Measurements from ENCODE around the gene PACC1. TPM values are rescaled to one million over a fixed set of nuclear protein-coding genes. Genes with fewer than 3 reads are reported as not detected.

PACC1 gene
- polyA plus RNA-seq, 1 donor, result 4.6 TPM

- DNase-seq, result no peak
- no peaks in the 10 kb centered on the region for H3K27me3 ChIP-seq (ENCODE audit: control insufficient read depth, insufficient read depth, low read length)
- no peak overlapping the region for H3K27ac ChIP-seq (ENCODE audit: low read length)
- no CpG with 5 or more reads among the region's 4 CpGs for WGBS (ENCODE audit: insufficient coverage, low lambda C conversion rate)
- H3K4me1 ChIP-seq (ENCODE audit: control insufficient read depth, insufficient read depth, low read length), result peaks cover 2% of the 10 kb centered on the region
- no peaks in the 10 kb centered on the region for H3K36me3 ChIP-seq (ENCODE audit: control insufficient read depth, insufficient read depth, low read length)
- no peaks in the 10 kb centered on the region for H3K9me3 ChIP-seq (ENCODE audit: control insufficient read depth, low read depth, low read length)
- H3K4me3 ChIP-seq (ENCODE audit: low read length), result no peak overlapping the region
Measured at GRCh38 chr1:212437179-212437798, 22.6 kb upstream of the PACC1 start.

- WGBS (ENCODE audit: insufficient coverage, low lambda C conversion rate), result 80% methylated on average over 1 of the region's 4 CpGs
- Histone ChIP-seq H3K36me3 (ENCODE audit: control insufficient read depth, insufficient read depth, low read length) (no peaks in the 10 kb centered on the region), H3K4me3 (ENCODE audit: low read length) (no peak overlapping the region), H3K27ac (ENCODE audit: low read length) (no peak overlapping the region), H3K27me3 (ENCODE audit: control insufficient read depth, insufficient read depth, low read length) (no peaks in the 10 kb centered on the region), H3K4me1 (ENCODE audit: control insufficient read depth, insufficient read depth, low read length) (peaks cover 16% of the 10 kb centered on the region), H3K9me3 (ENCODE audit: control insufficient read depth, low read depth, low read length) (no peaks in the 10 kb centered on the region)
- no peak for DNase-seq
Measured at GRCh38 chr1:212434992-212435391, 20.3 kb upstream of the PACC1 start.

- peaks cover 16% of the 10 kb centered on the region for H3K4me1 ChIP-seq (ENCODE audit: control insufficient read depth, insufficient read depth, low read length)
- no peaks in the 10 kb centered on the region for H3K9me3 ChIP-seq (ENCODE audit: control insufficient read depth, low read depth, low read length)
- no peak for DNase-seq
- H3K4me3 ChIP-seq (ENCODE audit: low read length), result peak overlapping the region; percentile 56
- H3K27me3 ChIP-seq (ENCODE audit: control insufficient read depth, insufficient read depth, low read length), result no peaks in the 10 kb centered on the region
- no peak overlapping the region for H3K27ac ChIP-seq (ENCODE audit: low read length)
- H3K36me3 ChIP-seq (ENCODE audit: control insufficient read depth, insufficient read depth, low read length), result no peaks in the 10 kb centered on the region
- no CpG with 5 or more reads among the region's 17 CpGs for WGBS (ENCODE audit: insufficient coverage, low lambda C conversion rate)
Measured at GRCh38 chr1:212433577-212434462, 19.1 kb upstream of the PACC1 start.

GRCh38 chr1:212432661-212433576 is 18.2 kb upstream of the PACC1 start, which contains the start of gene NENF:
Gene NENF (plus strand): TSS chr1:212432920. CDS start chr1:212432944, 24 bp downstream.
- no peaks in the 10 kb centered on the region for H3K27me3 ChIP-seq (ENCODE audit: control insufficient read depth, insufficient read depth, low read length)
- peaks cover 16% of the 10 kb centered on the region for H3K4me1 ChIP-seq (ENCODE audit: control insufficient read depth, insufficient read depth, low read length)
- WGBS (ENCODE audit: insufficient coverage, low lambda C conversion rate), result no CpG with 5 or more reads among the region's 86 CpGs
- peak within 1 kb of the TSS; percentile 56 for H3K4me3 ChIP-seq (ENCODE audit: low read length)
- H3K27ac ChIP-seq (ENCODE audit: low read length), result peak within 1 kb of the TSS; percentile 74
- H3K36me3 ChIP-seq (ENCODE audit: control insufficient read depth, insufficient read depth, low read length), result no peaks in the 10 kb centered on the region
- peak; percentile 77 to 87 for DNase-seq
- H3K9me3 ChIP-seq (ENCODE audit: control insufficient read depth, low read depth, low read length), result no peaks in the 10 kb centered on the region

GRCh38 chr1:212432272-212432660 is 17.6 kb upstream of the PACC1 start:
- H3K4me3 ChIP-seq (ENCODE audit: low read length), result peak overlapping the region; percentile 34
- no peak for DNase-seq
- WGBS (ENCODE audit: insufficient coverage, low lambda C conversion rate), result 33% methylated on average over 1 of the region's 5 CpGs
- H3K27ac ChIP-seq (ENCODE audit: low read length), result peak overlapping the region; percentile 74
- H3K36me3 ChIP-seq (ENCODE audit: control insufficient read depth, insufficient read depth, low read length), result no peaks in the 10 kb centered on the region
- H3K9me3 ChIP-seq (ENCODE audit: control insufficient read depth, low read depth, low read length), result no peaks in the 10 kb centered on the region
- H3K4me1 ChIP-seq (ENCODE audit: control insufficient read depth, insufficient read depth, low read length), result peaks cover 16% of the 10 kb centered on the region
- H3K27me3 ChIP-seq (ENCODE audit: control insufficient read depth, insufficient read depth, low read length), result no peaks in the 10 kb centered on the region

GRCh38 chr1:212431644-212432043 is 17.0 kb upstream of the PACC1 start:
- Histone ChIP-seq H3K27ac (ENCODE audit: low read length) (peak overlapping the region; percentile 74), H3K4me3 (ENCODE audit: low read length) (no peak overlapping the region), H3K36me3 (ENCODE audit: control insufficient read depth, insufficient read depth, low read length) (no peaks in the 10 kb centered on the region), H3K27me3 (ENCODE audit: control insufficient read depth, insufficient read depth, low read length) (no peaks in the 10 kb centered on the region), H3K4me1 (ENCODE audit: control insufficient read depth, insufficient read depth, low read length) (peaks cover 16% of the 10 kb centered on the region), H3K9me3 (ENCODE audit: control insufficient read depth, low read depth, low read length) (no peaks in the 10 kb centered on the region)
- WGBS (ENCODE audit: insufficient coverage, low lambda C conversion rate), result 50% methylated on average over 1 of the region's 9 CpGs
- DNase-seq, result peak in 1 of 2 donors; percentile 54

- H3K9me3 ChIP-seq (ENCODE audit: control insufficient read depth, low read depth, low read length), result no peaks in the 10 kb centered on the region
- DNase-seq, result peak; percentile 87 to 94
- H3K4me3 ChIP-seq (ENCODE audit: low read length), result no peak overlapping the region
- WGBS (ENCODE audit: insufficient coverage, low lambda C conversion rate), result no CpG with 5 or more reads among the region's 3 CpGs
- H3K27me3 ChIP-seq (ENCODE audit: control insufficient read depth, insufficient read depth, low read length), result no peaks in the 10 kb centered on the region
- H3K36me3 ChIP-seq (ENCODE audit: control insufficient read depth, insufficient read depth, low read length), result no peaks in the 10 kb centered on the region
- peak overlapping the region; percentile 74 for H3K27ac ChIP-seq (ENCODE audit: low read length)
- H3K4me1 ChIP-seq (ENCODE audit: control insufficient read depth, insufficient read depth, low read length), result peaks cover 16% of the 10 kb centered on the region
Measured at GRCh38 chr1:212430955-212431394, 16.3 kb upstream of the PACC1 start.

GRCh38 chr1:212430416-212430815 is 15.7 kb upstream of the PACC1 start:
- no CpG with 5 or more reads among the region's 2 CpGs for WGBS (ENCODE audit: insufficient coverage, low lambda C conversion rate)

GRCh38 chr1:212428496-212428895 is 13.8 kb upstream of the PACC1 start:
- H3K4me3 ChIP-seq (ENCODE audit: low read length), result no peak overlapping the region
- no peak overlapping the region for H3K27ac ChIP-seq (ENCODE audit: low read length)
- peaks cover 16% of the 10 kb centered on the region for H3K4me1 ChIP-seq (ENCODE audit: control insufficient read depth, insufficient read depth, low read length)
- H3K36me3 ChIP-seq (ENCODE audit: control insufficient read depth, insufficient read depth, low read length), result no peaks in the 10 kb centered on the region
- no peaks in the 10 kb centered on the region for H3K27me3 ChIP-seq (ENCODE audit: control insufficient read depth, insufficient read depth, low read length)
- DNase-seq, result no peak
- 80% methylated on average over 2 of the region's 5 CpGs for WGBS (ENCODE audit: insufficient coverage, low lambda C conversion rate)
- H3K9me3 ChIP-seq (ENCODE audit: control insufficient read depth, low read depth, low read length), result no peaks in the 10 kb centered on the region

More at GRCh38 chr1:212430416-212430815, 15.7 kb upstream of the PACC1 start:
- Histone ChIP-seq H3K27ac (ENCODE audit: low read length) (peak overlapping the region; percentile 30), H3K36me3 (ENCODE audit: control insufficient read depth, insufficient read depth, low read length) (no peaks in the 10 kb centered on the region), H3K27me3 (ENCODE audit: control insufficient read depth, insufficient read depth, low read length) (no peaks in the 10 kb centered on the region), H3K4me3 (ENCODE audit: low read length) (no peak overlapping the region), H3K4me1 (ENCODE audit: control insufficient read depth, insufficient read depth, low read length) (peaks cover 16% of the 10 kb centered on the region), H3K9me3 (ENCODE audit: control insufficient read depth, low read depth, low read length) (no peaks in the 10 kb centered on the region)
- DNase-seq, result peak in 1 of 2 donors; percentile 17

- Histone ChIP-seq H3K4me3 (ENCODE audit: low read length) (no peak overlapping the region), H3K27ac (ENCODE audit: low read length) (no peak overlapping the region), H3K27me3 (ENCODE audit: control insufficient read depth, insufficient read depth, low read length) (no peaks in the 10 kb centered on the region), H3K4me1 (ENCODE audit: control insufficient read depth, insufficient read depth, low read length) (no peaks in the 10 kb centered on the region), H3K9me3 (ENCODE audit: control insufficient read depth, low read depth, low read length) (no peaks in the 10 kb centered on the region), H3K36me3 (ENCODE audit: control insufficient read depth, insufficient read depth, low read length) (no peaks in the 10 kb centered on the region)
- no CpG with 5 or more reads among the region's 3 CpGs for WGBS (ENCODE audit: insufficient coverage, low lambda C conversion rate)
- no peak for DNase-seq
Measured at GRCh38 chr1:212423879-212424278, 9.2 kb upstream of the PACC1 start.
